ENCODE measurements around the gene LPCAT1.

- TF ChIP-seq ZFP30 (CRISPR knock-in tag; IDR thresholded peaks at IDR 0.05) (no peak), ARNTL (CRISPR knock-in tag; IDR thresholded peaks at IDR 0.05; ENCODE audit: borderline replicate concordance, low read depth) (no peak), PATZ1 (CRISPR knock-in tag; IDR thresholded peaks at IDR 0.05; ENCODE audit: borderline replicate concordance) (no peak), CREB5 (CRISPR knock-in tag; IDR thresholded peaks at IDR 0.05; ENCODE audit: low read depth) (no peak), ZNF70 (CRISPR knock-in tag; IDR thresholded peaks at IDR 0.05) (no peak), ISL1 (CRISPR knock-in tag; IDR thresholded peaks at IDR 0.05) (no peak), BACH2 (CRISPR knock-in tag; IDR thresholded peaks at IDR 0.05; ENCODE audit: borderline replicate concordance) (no peak), TSHZ2 (CRISPR knock-in tag; IDR thresholded peaks at IDR 0.05) (no peak), ZC3H10 (CRISPR knock-in tag; IDR thresholded peaks at IDR 0.05) (no peak), PPARA (CRISPR knock-in tag; IDR thresholded peaks at IDR 0.05; ENCODE audit: borderline replicate concordance) (no peak), ZNF565 (CRISPR knock-in tag; conservative IDR thresholded peaks at IDR 0.05; ENCODE audit: low read depth) (no peak), RARB (CRISPR knock-in tag; IDR thresholded peaks at IDR 0.05) (no peak), OSR1 (CRISPR knock-in tag; IDR thresholded peaks at IDR 0.05) (no peak), TOX (CRISPR knock-in tag; IDR thresholded peaks at IDR 0.05; ENCODE audit: borderline replicate concordance) (no peak)
Observed at GRCh38 chr5:1471997-1472963, 51.5 kb downstream of the LPCAT1 start.
